ENCODE data around the gene PHACTR3.

GRCh38 chr20:59776626-59777330, 172.4 kb downstream of the PHACTR3 start:
- TF ChIP-seq CTCF (IDR thresholded peaks at IDR 0.05; ENCODE audit: low read length) (no peak), EZH2 (optimal IDR thresholded peaks at IDR 0.05; ENCODE audit: low read depth, low read length) (no peak), EZH2phosphoT487 (IDR thresholded peaks at IDR 0.05; ENCODE audit: low read length) (no peak)

Measured in MM.1S (cell line).